ENCODE results near the gene HOMER2. TPM values are rescaled to one million over a fixed set of nuclear protein-coding genes. Genes with fewer than 3 reads are reported as not detected.

HOMER2 gene
- total RNA-seq, 1 experiment from 2014 or later, result 14.2 TPM

GRCh38 chr15:82830427-82831173 is 121.9 kb downstream of the HOMER2 start:
- Histone ChIP-seq H3K18ac (ENCODE audit: insufficient read length, low read depth, low read length) (no peak overlapping the region), H3K56ac (ENCODE audit: insufficient read length, low read depth, low read length) (no peak overlapping the region), H4K5ac (ENCODE audit: insufficient read length, low read depth, low read length) (no peak overlapping the region), H3K23me2 (ENCODE audit: insufficient read length, low read depth, low read length, poor library complexity, severe bottlenecking) (no peaks in the 10 kb centered on the region), H2AK5ac (ENCODE audit: insufficient read length, low read length) (no peak overlapping the region), H3K9me3 (ENCODE audit: control insufficient read depth, low read depth, low read length) (no peaks in the 10 kb centered on the region), H3K23ac (ENCODE audit: insufficient read length, low read depth, low read length) (no peak overlapping the region), H3K27me3 (ENCODE audit: insufficient read depth, low read length) (no peaks in the 10 kb centered on the region), H3K79me1 (ENCODE audit: insufficient read depth, low read depth, low read length, poor library complexity, severe bottlenecking) (no peaks in the 10 kb centered on the region), H3K9ac (ENCODE audit: extremely low read depth, insufficient read length, low read length) (no peak overlapping the region), H3K4me1 (ENCODE audit: insufficient read depth, low read length) (no peaks in the 10 kb centered on the region), H4K91ac (ENCODE audit: insufficient read length, low read depth, low read length) (no peak overlapping the region), H2BK120ac (ENCODE audit: low read depth, low read length, poor library complexity, severe bottlenecking) (no peak overlapping the region), H3T11ph (ENCODE audit: low read length) (no peak overlapping the region), H3K4me2 (ENCODE audit: insufficient read depth, insufficient read length, low read length) (no peak overlapping the region), H3K27ac (ENCODE audit: insufficient read length, low read depth, low read length) (no peak overlapping the region), H2BK5ac (ENCODE audit: insufficient read length, low read length) (no peak overlapping the region), H3K4ac (ENCODE audit: low read depth, low read length) (no peak overlapping the region), H2BK15ac (ENCODE audit: low read depth, low read length) (no peak overlapping the region), H4K8ac (replicated peaks; ENCODE audit: insufficient read length, low read depth, low read length) (no peak overlapping the region), H3K14ac (ENCODE audit: insufficient read depth, low read length) (no peak overlapping the region), H4K20me1 (ENCODE audit: control insufficient read depth, insufficient read depth, insufficient read length) (no peaks in the 10 kb centered on the region), H2BK12ac (ENCODE audit: insufficient read length, low read depth, low read length) (no peak overlapping the region), H2AFZ (ENCODE audit: low read length) (no peak overlapping the region), H2BK20ac (ENCODE audit: low read depth, low read length, poor library complexity, severe bottlenecking) (no peak overlapping the region), H3K79me2 (ENCODE audit: insufficient read depth, low read length) (no peaks in the 10 kb centered on the region)
- Mint-ChIP-seq H3K27me3 (ENCODE audit: low read depth) (no peaks in the 10 kb centered on the region; the same call in 1 of the 2 replicates), H3K27ac (no peak overlapping the region), H3K4me1 (no peaks in the 10 kb centered on the region), H3K4me3 (no peak overlapping the region), H3K36me3 (ENCODE audit: insufficient read depth in 1 of 3, low read depth in 3 of 3) (peaks cover 14 to 64% (median 39%) of the 10 kb centered on the region in 3 experiments; a peak in 6 of 7 replicates), H3K9me3 (no peaks in the 10 kb centered on the region)
- no peak for DNase-seq
- no peak for TF ChIP-seq CTCF (conservative IDR thresholded peaks at IDR 0.05)
- no CpG with 5 or more reads among the region's 18 CpGs for WGBS (ENCODE audit: extremely low coverage, insufficient read length, low lambda C conversion rate)

Data from H9 (cell line).